ENCODE data around the gene CDC42BPG. TPM values are rescaled to one million over a fixed set of nuclear protein-coding genes. Genes with fewer than 3 reads are reported as not detected.

Gene CDC42BPG
- total RNA-seq, 1 experiment from 2014 or later = 21.6 TPM

DNA sequence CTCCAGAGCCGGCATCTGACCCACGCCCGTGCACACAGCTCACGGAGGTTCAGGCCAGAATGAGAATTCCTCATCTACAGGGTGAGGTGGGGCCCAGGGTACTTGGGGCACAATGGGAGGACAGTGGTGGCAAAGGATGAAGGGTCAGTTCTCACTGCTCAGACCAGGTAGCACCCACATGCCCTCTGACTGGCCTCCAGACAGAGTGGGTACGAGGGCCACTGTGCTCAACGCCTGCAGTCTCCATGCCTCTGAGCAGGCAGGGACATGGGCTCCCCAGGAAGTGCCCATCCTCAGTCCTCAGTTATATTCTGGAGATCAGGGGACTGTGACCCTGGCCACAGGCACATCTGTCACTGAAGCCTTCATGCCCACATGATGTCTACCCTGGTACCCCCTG is 13.0 kb upstream of the CDC42BPG start:
- Mint-ChIP-seq H3K4me1 (no peaks in the 10 kb centered on the region), H3K27ac (no peak overlapping the region), H3K9me3 (no peaks in the 10 kb centered on the region), H3K4me3 (no peak overlapping the region), H3K27me3 (ENCODE audit: low read depth) (no peaks in the 10 kb centered on the region), H3K36me3 (no peaks in the 10 kb centered on the region; the same call in 1 of the 2 replicates)
- no peak for DNase-seq (ENCODE audit: low spot score)
- POLR2A ChIA-PET = no interaction called here
- CTCF ChIA-PET = interaction anchor here (1.4 to 2.1 kb wide), 3 partner anchors 10 to 31 kb away, joined by 4 to 13 read pairs (median 6); no protein-coding TSS in a partner anchor
- ATAC-seq = no peak
- TF ChIP-seq, protein P1, sequence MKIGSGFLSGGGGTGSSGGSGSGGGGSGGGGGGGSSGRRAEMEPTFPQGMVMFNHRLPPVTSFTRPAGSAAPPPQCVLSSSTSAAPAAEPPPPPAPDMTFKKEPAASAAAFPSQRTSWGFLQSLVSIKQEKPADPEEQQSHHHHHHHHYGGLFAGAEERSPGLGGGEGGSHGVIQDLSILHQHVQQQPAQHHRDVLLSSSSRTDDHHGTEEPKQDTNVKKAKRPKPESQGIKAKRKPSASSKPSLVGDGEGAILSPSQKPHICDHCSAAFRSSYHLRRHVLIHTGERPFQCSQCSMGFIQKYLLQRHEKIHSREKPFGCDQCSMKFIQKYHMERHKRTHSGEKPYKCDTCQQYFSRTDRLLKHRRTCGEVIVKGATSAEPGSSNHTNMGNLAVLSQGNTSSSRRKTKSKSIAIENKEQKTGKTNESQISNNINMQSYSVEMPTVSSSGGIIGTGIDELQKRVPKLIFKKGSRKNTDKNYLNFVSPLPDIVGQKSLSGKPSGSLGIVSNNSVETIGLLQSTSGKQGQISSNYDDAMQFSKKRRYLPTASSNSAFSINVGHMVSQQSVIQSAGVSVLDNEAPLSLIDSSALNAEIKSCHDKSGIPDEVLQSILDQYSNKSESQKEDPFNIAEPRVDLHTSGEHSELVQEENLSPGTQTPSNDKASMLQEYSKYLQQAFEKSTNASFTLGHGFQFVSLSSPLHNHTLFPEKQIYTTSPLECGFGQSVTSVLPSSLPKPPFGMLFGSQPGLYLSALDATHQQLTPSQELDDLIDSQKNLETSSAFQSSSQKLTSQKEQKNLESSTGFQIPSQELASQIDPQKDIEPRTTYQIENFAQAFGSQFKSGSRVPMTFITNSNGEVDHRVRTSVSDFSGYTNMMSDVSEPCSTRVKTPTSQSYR (CRISPR knock-in tag; IDR thresholded peaks at IDR 0.05) = no peak
- TF ChIP-seq ZNF416 (CRISPR knock-in tag; IDR thresholded peaks at IDR 0.05) = no peak
- TF ChIP-seq GRHL2 (CRISPR knock-in tag; IDR thresholded peaks at IDR 0.05; ENCODE audit: insufficient replicate concordance, severe bottlenecking) = no peak
- TF ChIP-seq, protein P2, sequence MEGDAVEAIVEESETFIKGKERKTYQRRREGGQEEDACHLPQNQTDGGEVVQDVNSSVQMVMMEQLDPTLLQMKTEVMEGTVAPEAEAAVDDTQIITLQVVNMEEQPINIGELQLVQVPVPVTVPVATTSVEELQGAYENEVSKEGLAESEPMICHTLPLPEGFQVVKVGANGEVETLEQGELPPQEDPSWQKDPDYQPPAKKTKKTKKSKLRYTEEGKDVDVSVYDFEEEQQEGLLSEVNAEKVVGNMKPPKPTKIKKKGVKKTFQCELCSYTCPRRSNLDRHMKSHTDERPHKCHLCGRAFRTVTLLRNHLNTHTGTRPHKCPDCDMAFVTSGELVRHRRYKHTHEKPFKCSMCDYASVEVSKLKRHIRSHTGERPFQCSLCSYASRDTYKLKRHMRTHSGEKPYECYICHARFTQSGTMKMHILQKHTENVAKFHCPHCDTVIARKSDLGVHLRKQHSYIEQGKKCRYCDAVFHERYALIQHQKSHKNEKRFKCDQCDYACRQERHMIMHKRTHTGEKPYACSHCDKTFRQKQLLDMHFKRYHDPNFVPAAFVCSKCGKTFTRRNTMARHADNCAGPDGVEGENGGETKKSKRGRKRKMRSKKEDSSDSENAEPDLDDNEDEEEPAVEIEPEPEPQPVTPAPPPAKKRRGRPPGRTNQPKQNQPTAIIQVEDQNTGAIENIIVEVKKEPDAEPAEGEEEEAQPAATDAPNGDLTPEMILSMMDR (IDR thresholded peaks at IDR 0.05) = no peak
- no peak for TF ChIP-seq ATF1 (CRISPR knock-in tag; IDR thresholded peaks at IDR 0.05)
- TF ChIP-seq RORB (CRISPR knock-in tag; IDR thresholded peaks at IDR 0.05) = no peak
- TF ChIP-seq MXD4 (CRISPR knock-in tag; IDR thresholded peaks at IDR 0.05; ENCODE audit: borderline replicate concordance) = no peak
- TF ChIP-seq, protein P3, sequence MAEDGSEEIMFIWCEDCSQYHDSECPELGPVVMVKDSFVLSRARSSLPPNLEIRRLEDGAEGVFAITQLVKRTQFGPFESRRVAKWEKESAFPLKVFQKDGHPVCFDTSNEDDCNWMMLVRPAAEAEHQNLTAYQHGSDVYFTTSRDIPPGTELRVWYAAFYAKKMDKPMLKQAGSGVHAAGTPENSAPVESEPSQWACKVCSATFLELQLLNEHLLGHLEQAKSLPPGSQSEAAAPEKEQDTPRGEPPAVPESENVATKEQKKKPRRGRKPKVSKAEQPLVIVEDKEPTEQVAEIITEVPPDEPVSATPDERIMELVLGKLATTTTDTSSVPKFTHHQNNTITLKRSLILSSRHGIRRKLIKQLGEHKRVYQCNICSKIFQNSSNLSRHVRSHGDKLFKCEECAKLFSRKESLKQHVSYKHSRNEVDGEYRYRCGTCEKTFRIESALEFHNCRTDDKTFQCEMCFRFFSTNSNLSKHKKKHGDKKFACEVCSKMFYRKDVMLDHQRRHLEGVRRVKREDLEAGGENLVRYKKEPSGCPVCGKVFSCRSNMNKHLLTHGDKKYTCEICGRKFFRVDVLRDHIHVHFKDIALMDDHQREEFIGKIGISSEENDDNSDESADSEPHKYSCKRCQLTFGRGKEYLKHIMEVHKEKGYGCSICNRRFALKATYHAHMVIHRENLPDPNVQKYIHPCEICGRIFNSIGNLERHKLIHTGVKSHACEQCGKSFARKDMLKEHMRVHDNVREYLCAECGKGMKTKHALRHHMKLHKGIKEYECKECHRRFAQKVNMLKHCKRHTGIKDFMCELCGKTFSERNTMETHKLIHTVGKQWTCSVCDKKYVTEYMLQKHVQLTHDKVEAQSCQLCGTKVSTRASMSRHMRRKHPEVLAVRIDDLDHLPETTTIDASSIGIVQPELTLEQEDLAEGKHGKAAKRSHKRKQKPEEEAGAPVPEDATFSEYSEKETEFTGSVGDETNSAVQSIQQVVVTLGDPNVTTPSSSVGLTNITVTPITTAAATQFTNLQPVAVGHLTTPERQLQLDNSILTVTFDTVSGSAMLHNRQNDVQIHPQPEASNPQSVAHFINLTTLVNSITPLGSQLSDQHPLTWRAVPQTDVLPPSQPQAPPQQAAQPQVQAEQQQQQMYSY (CRISPR knock-in tag; IDR thresholded peaks at IDR 0.05) = no peak
- TF ChIP-seq GABPB1 (CRISPR knock-in tag; IDR thresholded peaks at IDR 0.05) = no peak
- no peak for TF ChIP-seq HMGA2 (CRISPR knock-in tag; IDR thresholded peaks at IDR 0.05)
- no peak for TF ChIP-seq NR3C1 (CRISPR knock-in tag; conservative IDR thresholded peaks at IDR 0.05; ENCODE audit: low read depth)

DNA sequence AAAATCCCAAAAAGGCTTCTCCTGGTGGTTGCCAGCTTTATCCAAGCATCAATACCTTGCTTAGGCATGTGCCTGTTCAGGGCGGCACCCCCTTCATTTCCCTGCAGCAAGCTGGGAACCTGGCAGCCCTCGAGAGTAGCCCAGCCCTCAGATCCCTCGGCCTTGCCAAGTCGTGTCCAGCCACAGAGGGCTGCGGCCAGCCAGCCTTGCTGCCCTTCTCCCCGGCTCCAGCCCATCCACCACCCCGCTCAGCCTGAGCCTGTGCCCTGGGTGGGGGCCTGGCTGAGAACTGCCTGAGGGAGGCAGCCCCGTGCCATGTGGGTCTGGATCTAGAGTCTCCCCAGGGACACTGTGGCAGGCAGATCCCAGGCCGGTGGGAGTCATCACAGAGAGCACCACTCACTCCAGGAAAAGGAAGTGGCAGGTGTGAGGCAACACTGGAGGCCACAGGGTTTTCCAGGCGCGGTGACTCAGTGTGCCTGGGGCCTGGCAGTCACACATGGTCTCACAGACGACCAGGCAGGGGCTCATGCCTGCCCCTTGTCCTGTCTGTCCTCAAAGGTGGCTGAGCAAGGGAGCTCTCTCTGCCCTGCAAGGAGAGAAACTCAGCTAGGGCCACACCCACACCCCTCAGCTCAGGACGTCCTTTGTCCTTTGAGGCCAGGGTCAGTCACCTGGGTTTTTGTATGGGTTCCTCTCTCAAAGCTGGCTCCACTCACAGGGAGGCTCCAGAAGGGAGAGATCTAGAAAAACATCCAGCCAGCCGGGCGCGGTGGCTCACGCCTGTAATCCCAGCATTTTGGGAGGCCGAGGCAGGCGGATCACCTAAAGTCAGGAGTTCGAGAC is 12.2 kb upstream of the CDC42BPG start:
- H3K36me3 Mint-ChIP-seq = no peaks in the 10 kb centered on the region; the same call in 1 of the 2 replicates
- DNase-seq (ENCODE audit: low spot score) (no peak), ATAC-seq (no peak)
- H3K4me3 Mint-ChIP-seq = no peak overlapping the region
- POLR2A ChIA-PET = no interaction called here
- H3K27me3 Mint-ChIP-seq (ENCODE audit: low read depth) = no peaks in the 10 kb centered on the region
- H3K4me1 Mint-ChIP-seq = peaks cover 2% of the 10 kb centered on the region
- H3K9me3 Mint-ChIP-seq = no peaks in the 10 kb centered on the region
- CTCF ChIA-PET = interaction anchor here (1.4 to 2.1 kb wide), 3 partner anchors 9 to 32 kb away, joined by 4 to 13 read pairs (median 6); no protein-coding TSS in a partner anchor
- H3K27ac Mint-ChIP-seq = no peak overlapping the region
- TF ChIP-seq SOX15 (CRISPR knock-in tag; IDR thresholded peaks at IDR 0.05) = no peak
- TF ChIP-seq, protein P3 (CRISPR knock-in tag; IDR thresholded peaks at IDR 0.05) = no peak
- TF ChIP-seq CREB1 (CRISPR knock-in tag; IDR thresholded peaks at IDR 0.05) = no peak
- TF ChIP-seq, protein P4, sequence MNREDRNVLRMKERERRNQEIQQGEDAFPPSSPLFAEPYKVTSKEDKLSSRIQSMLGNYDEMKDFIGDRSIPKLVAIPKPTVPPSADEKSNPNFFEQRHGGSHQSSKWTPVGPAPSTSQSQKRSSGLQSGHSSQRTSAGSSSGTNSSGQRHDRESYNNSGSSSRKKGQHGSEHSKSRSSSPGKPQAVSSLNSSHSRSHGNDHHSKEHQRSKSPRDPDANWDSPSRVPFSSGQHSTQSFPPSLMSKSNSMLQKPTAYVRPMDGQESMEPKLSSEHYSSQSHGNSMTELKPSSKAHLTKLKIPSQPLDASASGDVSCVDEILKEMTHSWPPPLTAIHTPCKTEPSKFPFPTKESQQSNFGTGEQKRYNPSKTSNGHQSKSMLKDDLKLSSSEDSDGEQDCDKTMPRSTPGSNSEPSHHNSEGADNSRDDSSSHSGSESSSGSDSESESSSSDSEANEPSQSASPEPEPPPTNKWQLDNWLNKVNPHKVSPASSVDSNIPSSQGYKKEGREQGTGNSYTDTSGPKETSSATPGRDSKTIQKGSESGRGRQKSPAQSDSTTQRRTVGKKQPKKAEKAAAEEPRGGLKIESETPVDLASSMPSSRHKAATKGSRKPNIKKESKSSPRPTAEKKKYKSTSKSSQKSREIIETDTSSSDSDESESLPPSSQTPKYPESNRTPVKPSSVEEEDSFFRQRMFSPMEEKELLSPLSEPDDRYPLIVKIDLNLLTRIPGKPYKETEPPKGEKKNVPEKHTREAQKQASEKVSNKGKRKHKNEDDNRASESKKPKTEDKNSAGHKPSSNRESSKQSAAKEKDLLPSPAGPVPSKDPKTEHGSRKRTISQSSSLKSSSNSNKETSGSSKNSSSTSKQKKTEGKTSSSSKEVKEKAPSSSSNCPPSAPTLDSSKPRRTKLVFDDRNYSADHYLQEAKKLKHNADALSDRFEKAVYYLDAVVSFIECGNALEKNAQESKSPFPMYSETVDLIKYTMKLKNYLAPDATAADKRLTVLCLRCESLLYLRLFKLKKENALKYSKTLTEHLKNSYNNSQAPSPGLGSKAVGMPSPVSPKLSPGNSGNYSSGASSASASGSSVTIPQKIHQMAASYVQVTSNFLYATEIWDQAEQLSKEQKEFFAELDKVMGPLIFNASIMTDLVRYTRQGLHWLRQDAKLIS (CRISPR knock-in tag; IDR thresholded peaks at IDR 0.05; ENCODE audit: borderline replicate concordance) = no peak
- TF ChIP-seq ELF4 (CRISPR knock-in tag; IDR thresholded peaks at IDR 0.05; ENCODE audit: low read depth) = no peak
- no peak for TF ChIP-seq SMAD3 (CRISPR knock-in tag; IDR thresholded peaks at IDR 0.05; ENCODE audit: borderline replicate concordance)
- TF ChIP-seq ATF1 (CRISPR knock-in tag; IDR thresholded peaks at IDR 0.05) = no peak
- TF ChIP-seq GABPB1 (CRISPR knock-in tag; IDR thresholded peaks at IDR 0.05) = no peak
- no peak for TF ChIP-seq PRRX2 (CRISPR knock-in tag; IDR thresholded peaks at IDR 0.05)
- no peak for TF ChIP-seq JAZF1 (CRISPR knock-in tag; IDR thresholded peaks at IDR 0.05)
- TF ChIP-seq RORB (CRISPR knock-in tag; IDR thresholded peaks at IDR 0.05) = no peak
